HG02763 (cell line): ENCODE data around the gene TNFSF18.
"Not testable (repeated sequence)": the region's sequence is repeated elsewhere in the genome, so short reads cannot be mapped to it uniquely, and the experiment has no call there.

Source experiments
- ATAC-seq: cut with Tn5 transposase; IDR thresholded peaks from one replicate; pipeline ENCODE4 v1.9.1; 2021; ENCODE audit warnings: mild to moderate bottlenecking, moderate library complexity; ENCODE audit not compliant: unreplicated experiment

Gene TNFSF18, protein sequence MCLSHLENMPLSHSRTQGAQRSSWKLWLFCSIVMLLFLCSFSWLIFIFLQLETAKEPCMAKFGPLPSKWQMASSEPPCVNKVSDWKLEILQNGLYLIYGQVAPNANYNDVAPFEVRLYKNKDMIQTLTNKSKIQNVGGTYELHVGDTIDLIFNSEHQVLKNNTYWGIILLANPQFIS

DNA sequence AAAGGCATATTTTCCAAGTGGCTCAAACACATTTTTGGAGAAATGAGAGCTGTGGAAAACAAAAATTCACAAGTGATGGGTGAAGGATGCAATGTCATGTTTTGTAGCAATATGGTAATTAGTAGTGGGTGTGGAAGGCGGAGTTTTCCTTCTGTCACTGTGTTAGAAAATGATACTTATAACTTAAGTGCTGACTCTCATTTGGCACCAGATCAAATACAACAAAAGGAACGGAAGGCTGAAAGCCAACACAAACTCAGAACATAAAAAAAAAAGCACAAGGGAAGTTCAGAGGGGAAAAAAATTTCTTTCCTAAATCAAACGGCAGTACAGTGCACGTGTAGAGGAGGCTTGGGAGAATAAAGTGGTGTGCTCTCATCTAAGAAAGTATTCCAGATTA, at the start of gene TNFSF18:
Gene TNFSF18 (minus strand): TSS at position 77 of the 400 bp plus-strand sequence. CDS start 45 bp downstream, at position 32.
- no peak for ATAC-seq

DNA sequence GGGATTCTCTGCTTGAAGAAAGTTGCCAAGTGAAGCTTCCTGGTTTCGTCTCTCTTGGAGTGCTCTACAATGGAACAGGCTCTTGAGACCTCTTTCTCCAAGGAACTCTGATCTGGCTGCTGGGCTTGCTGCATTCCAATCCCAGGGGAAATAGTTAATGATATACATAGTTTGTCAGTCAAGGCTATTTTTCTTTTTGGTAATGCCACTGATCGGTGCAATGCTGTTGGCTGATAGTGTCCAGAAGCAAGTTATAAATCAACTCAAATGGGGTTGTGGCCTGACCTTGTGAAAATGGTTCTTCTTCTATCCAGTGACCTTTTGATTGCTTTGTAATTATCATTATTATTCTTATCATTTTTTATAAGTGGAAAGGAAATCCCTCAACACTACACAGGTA, 48.4 kb upstream of the TNFSF18 start:
- ATAC-seq = no peak

DNA sequence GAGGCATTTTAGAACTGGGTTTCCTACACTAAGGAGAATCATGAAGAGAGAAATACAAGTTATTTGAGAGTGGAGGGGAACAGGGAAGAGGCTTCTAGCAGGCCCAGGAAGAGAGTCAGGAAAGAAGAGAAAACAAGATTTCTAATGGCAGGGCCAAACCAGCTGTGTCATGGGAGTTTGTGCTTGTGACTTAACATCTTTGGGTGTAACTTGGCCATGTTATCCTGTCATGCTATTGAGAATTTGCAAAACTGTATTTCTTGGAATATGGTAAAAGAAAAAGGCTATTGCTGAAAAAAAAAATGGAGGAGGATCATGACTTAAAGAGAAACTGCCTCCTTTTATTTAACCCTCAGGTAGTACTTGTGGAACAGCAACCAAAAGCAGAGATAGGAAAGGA, 47.4 kb upstream of the TNFSF18 start:
- ATAC-seq = no peak

DNA sequence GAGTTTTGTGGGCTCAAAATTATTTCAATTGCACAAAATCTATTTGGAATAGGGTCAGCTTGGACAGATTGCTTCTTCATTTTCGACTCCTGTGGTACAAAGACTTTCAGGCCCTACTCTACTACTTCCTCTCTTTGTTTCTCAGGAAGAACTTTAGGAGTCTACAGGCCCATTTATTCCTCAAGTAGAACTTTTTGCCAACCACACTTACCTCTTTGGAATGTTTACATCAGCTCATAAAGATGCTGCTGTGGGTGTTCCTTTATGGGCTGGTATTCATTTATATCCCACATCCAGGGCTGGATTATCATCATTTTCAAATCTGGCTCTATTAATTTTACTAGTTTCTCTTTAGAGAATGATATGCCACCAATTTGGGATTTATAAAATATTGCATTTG, 46.3 kb upstream of the TNFSF18 start:
- no peak for ATAC-seq

DNA sequence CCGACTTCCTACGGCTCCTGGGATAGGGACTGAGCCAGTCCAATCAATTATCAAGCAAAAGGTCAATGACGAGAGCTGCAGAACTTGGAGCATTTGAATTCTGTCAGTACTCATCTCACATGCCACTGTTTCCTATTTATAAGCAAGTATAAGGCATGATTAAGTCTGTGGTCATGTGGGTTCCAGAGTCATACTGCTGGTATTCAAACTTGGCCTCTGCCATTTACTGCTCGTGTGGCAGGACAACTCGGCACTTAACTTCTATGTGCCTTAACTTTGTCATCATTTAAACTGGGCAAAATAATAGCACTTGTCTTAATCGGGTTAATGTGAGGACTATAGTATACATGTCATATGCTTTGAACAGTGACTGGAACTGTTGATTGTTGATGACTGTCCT, 44.9 kb upstream of the TNFSF18 start:
- ATAC-seq = no peak

DNA sequence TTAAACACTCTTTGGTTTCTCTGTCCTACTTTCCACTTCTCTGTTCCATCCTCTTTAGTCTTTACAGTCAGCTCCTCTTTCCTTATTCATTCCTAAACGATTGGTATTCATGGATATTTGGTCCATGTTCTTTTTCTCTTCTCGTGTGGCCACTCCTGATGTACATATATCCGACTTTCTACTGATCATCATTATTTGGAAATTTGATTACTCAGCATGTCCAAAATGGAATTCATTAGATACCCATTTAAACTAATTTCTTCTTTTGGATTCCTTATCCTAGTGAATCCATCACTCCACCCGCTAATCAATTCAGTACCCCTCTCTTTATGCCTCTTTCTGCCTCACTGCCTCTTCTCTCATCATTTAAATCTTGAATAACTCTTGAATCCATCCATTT, 43.8 kb upstream of the TNFSF18 start:
- no peak for ATAC-seq

DNA sequence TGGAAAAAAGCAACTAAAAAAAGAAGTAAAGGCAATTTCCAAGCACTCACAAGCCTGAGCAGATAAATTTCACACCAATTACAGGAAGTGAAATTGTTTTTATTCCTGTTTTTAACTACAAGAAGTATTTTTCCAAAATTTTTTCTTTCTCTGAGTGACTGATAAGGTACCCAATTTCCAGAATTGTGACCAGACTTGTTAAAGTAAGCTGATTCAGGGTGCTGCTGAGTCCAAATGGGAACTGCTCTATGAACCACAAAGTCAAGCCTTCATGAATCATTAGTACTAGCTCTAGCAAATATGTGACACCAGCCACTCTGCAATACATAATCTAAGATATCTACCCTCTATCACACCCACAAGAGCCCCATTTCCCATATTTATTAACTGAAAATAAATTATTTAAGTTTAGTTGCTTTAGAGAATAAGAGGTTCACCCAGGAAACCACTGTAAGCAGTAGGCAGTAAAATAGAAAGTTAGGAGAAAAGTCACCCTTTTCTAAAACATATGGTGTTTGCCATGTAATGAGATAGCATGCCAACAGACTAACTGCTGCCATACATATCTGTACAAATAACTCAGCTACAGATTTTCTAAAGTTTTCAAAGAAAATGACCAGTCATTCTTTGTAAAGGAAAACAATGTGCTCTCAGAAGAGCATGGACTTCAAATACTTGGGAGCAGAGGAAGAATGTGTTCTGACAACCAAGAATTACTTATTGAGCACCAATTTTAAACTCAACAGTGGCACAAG, 43.1 kb upstream of the TNFSF18 start:
- ATAC-seq = no peak

DNA sequence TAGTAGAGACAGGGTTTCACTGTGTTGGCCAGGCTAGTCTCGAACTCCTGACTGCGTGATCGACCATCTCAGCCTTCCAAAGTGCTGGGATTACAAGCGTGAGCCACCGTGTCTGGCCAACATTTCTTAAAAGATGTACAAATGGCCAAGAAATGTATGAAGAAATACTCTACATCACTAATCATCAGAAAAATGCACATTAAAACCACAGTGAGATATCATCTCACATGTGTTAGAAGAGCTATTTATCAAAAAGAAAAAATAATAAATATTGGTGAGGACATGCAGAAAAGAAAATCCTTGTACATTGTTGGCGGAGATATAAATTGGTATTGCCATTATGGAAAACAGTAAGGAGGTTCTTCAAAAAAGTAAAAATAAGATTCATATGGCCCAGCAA, 33.6 kb upstream of the TNFSF18 start:
- no peak for ATAC-seq

DNA sequence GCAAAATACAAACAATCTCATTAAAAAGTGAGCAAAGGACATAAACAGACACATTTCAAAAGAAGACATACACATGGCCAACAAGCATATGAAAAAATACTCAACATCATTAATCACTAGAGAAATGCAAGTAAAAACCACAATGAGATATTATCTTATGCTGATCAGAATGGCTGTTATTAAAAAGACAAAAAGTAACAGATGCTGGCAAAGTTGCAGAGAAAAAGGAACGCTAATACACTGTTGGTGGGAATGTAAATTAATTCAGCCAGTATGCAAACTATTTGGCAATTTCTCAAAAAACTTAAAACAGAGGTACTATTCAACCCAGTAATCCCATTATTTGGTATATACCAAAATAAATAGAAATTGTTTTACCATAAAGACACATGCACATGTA, 32.2 kb upstream of the TNFSF18 start:
- no peak for ATAC-seq

DNA sequence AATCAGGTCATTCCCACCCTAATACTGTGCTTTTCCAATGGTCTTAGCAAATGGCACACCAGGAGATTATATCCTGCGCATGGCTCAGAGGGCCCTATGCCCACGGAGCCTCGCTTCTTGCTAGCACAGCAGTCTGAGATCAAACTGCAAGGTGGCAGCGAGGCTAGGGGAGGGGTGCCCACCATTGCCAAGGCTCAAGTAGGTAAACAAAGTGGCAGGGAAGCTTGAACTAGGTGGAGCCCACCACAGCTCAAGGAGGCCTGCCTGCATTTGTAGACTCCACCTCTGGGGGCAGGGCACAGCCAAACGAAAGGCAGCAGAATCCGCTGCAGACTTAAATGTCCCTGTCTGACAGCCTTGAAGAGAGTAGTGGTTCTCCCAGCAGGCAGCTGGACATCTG, 23.5 kb upstream of the TNFSF18 start:
- ATAC-seq = not testable (repeated sequence)

DNA sequence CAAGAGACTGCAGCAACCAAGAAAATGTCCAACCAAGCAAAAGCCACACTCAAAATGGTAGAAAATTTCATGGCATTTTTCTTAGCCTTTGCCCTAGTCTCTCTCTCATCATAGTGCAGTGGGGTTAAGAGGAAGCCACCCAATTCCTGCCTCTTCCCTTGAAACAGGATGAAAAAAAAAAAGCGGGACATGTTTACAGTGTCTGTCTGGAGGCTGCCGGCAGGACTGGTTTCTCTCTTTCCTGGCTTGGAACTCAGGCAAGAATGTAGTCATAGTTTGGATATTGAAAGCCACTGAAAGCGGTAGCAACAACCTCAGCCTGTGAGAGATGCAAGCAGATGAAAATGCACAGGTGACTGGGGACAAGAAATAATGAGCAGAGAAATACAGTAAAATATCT, 13.3 kb upstream of the TNFSF18 start:
- ATAC-seq = no peak

DNA sequence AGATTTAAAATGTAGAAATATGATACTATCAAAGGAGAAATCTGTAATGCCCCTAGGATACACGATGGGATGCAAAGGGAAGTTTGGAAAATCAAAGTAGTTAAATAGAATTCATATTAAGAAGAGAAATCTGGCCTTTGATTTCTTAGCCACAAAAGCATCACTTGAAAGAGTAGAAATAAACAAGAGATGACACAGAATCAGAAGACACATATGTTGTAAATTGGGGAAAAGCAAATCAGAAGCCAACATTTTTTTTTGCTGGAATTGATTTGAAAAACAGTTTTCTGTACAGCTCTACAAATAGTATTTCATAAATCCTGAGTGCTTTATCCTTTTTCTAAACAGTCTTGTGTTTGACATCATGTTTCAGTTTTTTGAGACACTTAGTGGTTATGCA, 12.4 kb upstream of the TNFSF18 start:
- no peak for ATAC-seq

DNA sequence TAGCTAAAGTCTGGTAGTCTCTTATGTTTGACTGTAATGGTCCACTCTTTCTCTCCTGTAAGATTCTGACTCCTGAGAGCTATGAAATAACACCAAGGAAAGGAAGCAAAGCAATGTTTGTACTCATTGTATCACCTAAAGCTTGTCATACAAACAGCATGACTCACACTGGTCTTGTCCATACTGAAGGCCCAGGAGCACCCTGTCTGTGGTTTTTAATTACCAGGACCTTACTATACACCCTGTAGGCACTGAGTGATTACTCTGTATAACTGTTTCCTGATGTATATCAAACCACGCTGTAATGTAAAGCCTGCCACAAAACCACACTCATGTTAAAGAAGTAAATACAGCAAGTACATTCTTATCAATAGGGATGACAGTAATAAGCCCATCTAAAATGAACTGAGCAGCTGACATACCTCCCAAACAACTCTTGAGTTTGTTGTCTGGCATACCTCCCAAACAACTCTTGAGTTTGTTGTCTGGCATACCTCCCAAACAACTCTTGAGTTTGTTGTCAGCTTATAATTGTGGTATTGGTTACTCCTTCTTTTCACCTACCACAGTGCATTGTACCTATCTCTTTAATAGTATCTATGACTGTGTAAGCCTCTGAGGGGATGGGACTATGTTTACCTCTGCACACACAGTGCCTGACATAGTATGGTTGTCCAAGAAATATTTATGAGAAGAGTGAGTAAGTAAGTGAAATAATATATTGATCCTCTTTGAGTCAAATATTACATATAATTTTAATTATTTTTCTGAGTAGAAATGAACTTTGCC, 11.6 kb upstream of the TNFSF18 start:
- no peak for ATAC-seq

DNA sequence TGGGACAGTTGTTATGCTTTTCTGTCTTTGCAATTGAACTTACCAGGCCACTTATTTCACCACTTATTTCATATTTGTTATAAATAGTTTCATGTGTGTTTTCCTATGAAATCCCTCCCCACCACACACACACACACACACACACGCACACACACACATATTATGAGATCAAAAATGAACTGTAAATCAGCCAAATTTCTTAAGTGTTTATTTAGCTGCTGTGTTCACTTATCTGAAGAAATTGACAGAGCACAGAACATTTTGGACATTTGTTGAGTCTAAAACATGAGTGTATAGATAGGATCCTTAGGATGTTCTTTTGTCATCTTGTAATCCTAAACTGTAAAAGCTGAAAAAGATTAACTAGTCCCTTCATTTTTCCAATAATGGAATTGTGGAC, 7.8 kb upstream of the TNFSF18 start:
- no peak for ATAC-seq

DNA sequence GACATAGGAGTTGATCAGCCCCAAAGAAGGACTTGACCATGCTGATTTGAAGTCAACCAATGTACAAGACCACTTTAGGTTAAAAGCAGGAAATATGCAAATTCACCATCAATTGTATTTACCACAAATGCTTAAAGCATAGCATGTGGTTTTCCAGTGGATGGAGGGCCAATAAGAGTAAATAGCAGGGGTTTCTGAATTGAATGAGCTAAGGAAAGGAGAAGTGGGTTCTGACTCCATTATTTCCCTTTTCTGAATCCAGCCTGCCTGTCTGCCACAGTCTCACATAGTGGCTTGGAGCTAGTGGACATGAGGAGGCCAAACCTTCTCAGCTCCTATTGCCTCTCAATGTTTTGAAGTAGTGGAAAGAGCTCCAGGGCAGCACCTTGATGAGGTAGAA, 7.2 kb upstream of the TNFSF18 start:
- ATAC-seq = no peak

DNA sequence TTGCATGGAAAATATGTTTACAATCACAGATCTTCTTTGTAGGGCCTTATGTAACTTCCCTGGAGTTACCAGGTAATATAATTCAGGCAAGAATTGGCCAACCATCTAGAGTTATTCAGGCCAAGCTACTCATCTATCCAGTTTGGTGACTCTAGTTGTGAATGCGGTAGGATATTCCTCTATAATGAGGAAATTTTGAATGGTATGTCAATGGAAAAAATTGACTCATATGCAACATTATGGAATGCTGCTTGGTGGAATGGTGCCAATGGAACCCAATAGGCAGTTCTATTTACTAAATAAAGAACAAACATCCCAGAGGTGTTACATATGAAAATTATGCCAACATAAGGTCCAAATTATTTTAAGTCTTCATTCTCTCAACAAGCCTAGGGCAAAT, 5.6 kb upstream of the TNFSF18 start:
- no peak for ATAC-seq

DNA sequence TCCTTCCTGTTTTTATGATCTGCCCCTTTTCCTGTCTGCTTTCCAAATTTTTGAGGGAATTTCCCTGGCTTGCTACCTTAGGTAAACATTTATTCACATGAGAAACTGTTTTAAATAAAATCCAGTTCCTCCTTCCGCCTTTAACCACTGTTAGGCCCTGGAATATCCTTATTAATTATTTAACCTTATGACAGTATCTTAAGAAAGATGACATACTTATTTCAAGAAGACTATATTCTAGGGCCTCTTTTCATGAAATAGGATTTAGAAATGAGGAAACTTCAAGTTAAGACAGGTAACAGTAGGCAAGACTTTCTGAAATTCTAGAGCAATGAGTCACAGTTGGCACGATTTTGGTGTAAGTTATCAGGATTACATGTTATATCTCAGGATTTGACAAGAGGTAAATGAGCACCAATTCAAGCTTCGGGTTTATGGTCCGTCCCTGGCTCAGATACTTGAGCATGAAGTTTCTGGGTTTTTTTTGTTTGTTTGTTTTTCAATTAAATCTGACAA, 2.0 kb upstream of the TNFSF18 start:
- ATAC-seq = no peak

DNA sequence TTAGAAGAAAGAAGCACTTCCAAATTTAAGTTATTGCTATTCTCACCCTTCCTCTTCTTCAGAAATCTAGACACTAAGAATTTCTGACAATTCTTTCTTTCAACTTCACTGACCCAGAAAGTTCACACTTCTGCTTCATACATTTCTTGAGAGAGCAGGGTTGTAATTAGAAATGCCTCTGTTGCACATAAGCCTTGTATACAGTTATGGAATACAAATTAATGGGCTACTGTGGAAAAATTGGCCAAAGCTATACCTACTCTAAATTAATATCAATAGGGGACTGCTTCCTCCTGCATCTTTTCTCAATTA, 1.5 kb downstream of the TNFSF18 start:
- no peak for ATAC-seq

DNA sequence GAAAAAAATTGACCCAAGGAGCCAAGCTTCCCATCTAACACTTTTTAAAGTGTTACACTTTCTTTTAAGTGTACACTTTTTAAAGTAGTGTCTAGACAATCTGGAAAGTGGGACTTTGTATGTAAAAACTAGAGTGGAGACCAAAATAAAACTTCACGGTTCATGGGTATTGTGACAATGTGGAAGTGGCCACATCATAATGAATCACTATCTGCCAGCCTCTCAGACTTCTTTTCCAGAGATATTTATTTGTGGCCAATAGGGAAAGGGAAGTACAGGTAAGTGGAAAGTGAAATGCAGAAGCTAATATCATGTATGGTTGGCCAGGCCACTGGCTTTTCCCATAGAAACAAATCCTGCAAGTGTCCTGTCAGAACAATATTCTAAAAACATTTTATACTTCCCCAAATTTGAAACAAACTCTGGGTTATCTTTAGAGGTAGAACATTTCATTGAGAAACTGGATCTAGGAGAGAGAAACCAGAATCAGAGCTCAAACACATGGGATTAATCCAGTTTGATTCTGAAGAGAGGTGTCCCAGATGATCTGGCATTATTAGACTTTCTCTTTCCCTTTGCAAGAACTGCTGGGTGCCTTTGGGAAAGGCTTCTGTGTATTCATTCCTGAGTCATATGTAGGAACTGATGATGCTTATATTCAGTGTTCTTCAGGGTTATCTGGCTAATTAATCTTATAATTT, 2.0 kb downstream of the TNFSF18 start:
- ATAC-seq = no peak

DNA sequence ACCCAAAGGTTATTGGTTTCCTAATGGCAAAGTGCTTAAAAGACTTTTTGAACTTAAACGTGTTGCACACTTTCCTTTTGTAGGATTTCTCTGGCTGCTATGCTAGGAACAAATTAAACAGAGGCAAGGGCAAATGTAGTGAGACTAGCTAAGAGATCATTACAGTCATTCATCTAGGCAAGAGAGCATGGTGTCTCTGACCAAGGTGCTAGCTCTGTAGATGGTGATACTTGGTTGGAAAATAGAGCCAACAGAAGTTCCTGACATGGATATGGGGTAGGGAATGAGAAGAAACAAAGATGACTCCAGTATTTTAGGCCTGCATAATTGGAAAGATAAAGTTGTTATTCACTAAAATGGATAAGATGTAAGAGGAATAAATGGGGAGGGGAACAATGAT, 6.1 kb downstream of the TNFSF18 start:
- no peak for ATAC-seq

DNA sequence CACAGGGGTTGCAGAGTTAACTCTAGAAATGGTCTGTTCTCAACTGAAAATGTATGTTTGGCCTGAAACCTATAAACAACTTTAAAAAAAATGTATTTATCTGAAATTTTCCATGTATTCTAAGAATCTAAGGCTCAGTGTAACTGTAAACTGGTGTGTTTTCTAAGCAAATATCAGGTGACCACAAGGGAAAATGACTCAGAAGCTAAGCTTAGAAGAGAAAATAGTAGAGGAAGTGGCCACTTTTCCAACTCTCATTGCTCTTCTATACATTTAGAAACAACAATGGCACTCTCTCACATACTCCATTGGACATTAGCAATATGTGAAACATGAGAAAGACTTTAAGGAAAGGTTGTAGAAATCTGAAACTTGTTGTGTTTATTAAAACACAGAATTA, 7.5 kb downstream of the TNFSF18 start:
- no peak for ATAC-seq
